PC-3 (cell line): ENCODE measurements around the gene PTPRN2. TPM values are rescaled to one million over a fixed set of nuclear protein-coding genes. Genes with fewer than 3 reads are reported as not detected.

Experiments
- ATAC-seq: fragments of 200-7000 bp; cut with Tn5 transposase; 2 replicates; pipeline ENCODE4 v1.9.1; 2020; ENCODE audit warnings: mild to moderate bottlenecking, moderate library complexity
- BruUV-seq: library from RNA; stranded (reverse); fragments of 400-500 nt; replicated peaks from 2 replicates; lab custom pipeline; 2021; lab: Mats Ljungman, UMichigan
- CTCF ChIA-PET: fragments of 300-600 bp; sonication (Branson Sonifier 250); formaldehyde crosslinking; loops from one replicate; lab custom pipeline; 2022; ENCODE audit warnings: antibody characterized with exemption; lab: Charles Lee
- POLR2A ChIA-PET: fragments of 300-600 bp; sonication (Branson Sonifier 250); formaldehyde crosslinking; loops from one replicate; lab custom pipeline; 2022; ENCODE audit warnings: antibody characterized with exemption; ENCODE audit not compliant: unreplicated experiment; lab: Charles Lee
- DNase-seq: peaks from one replicate; pipeline ENCODE4 v3.0.0-alpha.2; 2015
- H2AFZ ChIP-seq: fragments of 300-600 bp; sonication (generic); 2 replicates; pipeline ENCODE4 v1.6.0; 2016; ENCODE audit warnings: antibody characterized with exemption, low read length
- H3F3A ChIP-seq: fragments of 300-600 bp; sonication (generic); one replicate; pipeline ENCODE4 v1.6.0; 2017; ENCODE audit warnings: antibody characterized with exemption, low read length, control low read depth, mild to moderate bottlenecking; ENCODE audit not compliant: unreplicated experiment
- H3K27ac ChIP-seq: fragments of 300-600 bp; sonication (generic); 2 replicates; pipeline ENCODE4 v1.5.1; 2016; ENCODE audit warnings: mild to moderate bottlenecking, low read length
- H3K27me3 ChIP-seq: fragments of 300-600 bp; sonication (generic); 2 replicates; pipeline ENCODE4 v1.6.1; 2016; ENCODE audit warnings: low read length, mixed read lengths
- H3K36me3 ChIP-seq: fragments of 300-600 bp; sonication (generic); 2 replicates; pipeline ENCODE4 v1.6.1; 2016; ENCODE audit warnings: low read depth, mixed run types, low read length, mixed read lengths
- H3K4me1 ChIP-seq: fragments of 300-600 bp; sonication (generic); 2 replicates; pipeline ENCODE4 v1.5.1; 2016; ENCODE audit warnings: low read length; ENCODE audit not compliant: insufficient read depth
- H3K4me2 ChIP-seq: fragments of 300-600 bp; sonication (generic); 2 replicates; pipeline ENCODE4 v1.6.0; 2016; ENCODE audit warnings: low read length
- H3K4me3 ChIP-seq: fragments of 300-600 bp; sonication (generic); 2 replicates; pipeline ENCODE4 v1.5.1; 2016; ENCODE audit warnings: mild to moderate bottlenecking, low read length, mixed read lengths
- H3K79me2 ChIP-seq: fragments of 300-600 bp; sonication (generic); 2 replicates; pipeline ENCODE4 v1.6.1; 2017; ENCODE audit warnings: low read length, mixed read lengths
- H3K9ac ChIP-seq: fragments of 300-600 bp; sonication (generic); 2 replicates; pipeline ENCODE4 v1.6.0; 2016; ENCODE audit warnings: mild to moderate bottlenecking, low read length
- H3K9me2 ChIP-seq: fragments of 300-600 bp; sonication (generic); replicated peaks from 2 replicates; pipeline ENCODE4 v1.6.1; 2016; ENCODE audit warnings: mixed run types, low read length, mixed read lengths
- H3K9me3 ChIP-seq: fragments of 300-600 bp; sonication (generic); 2 replicates; pipeline ENCODE4 v1.6.1; 2016; ENCODE audit warnings: low read length, mixed read lengths
- H4K20me1 ChIP-seq: fragments of 300-600 bp; sonication (generic); 2 replicates; pipeline ENCODE4 v1.6.1; 2016; ENCODE audit warnings: low read length, mixed read lengths
- EZH2 ChIP-seq: fragments of 300-600 bp; sonication (generic); IDR thresholded peaks from one replicate; pipeline ENCODE4 v1.6.1; 2017; ENCODE audit warnings: antibody characterized with exemption, mild to moderate bottlenecking, low read length; ENCODE audit not compliant: unreplicated experiment
- EZH2phosphoT487 ChIP-seq: fragments of 300-600 bp; sonication (generic); IDR thresholded peaks from 2 replicates; pipeline ENCODE4 v1.6.1; 2018; ENCODE audit warnings: mild to moderate bottlenecking, antibody characterized with exemption, low read length, borderline replicate concordance
- intact Hi-C: fragments of 100-400 bp; cut with micrococcal nuclease; formaldehyde crosslinking; loops from 2 replicates; pipeline ENCODE4 v1.9.0; 2023
- total RNA-seq: library from RNA; depleted of rRNA; stranded (reverse); fragments of >200 nt; gene quantifications from 2 replicates; pipeline ENCODE4 v1.2.3, GENCODE V29; 2014
- TF ChIP-seq, protein P1 (sequence below): fragments of 300-600 bp; sonication (generic); conservative IDR thresholded peaks from 2 replicates; pipeline ENCODE4 v1.5.1; 2017; ENCODE audit warnings: antibody characterized with exemption, low read depth, mild to moderate bottlenecking, low read length

PTPRN2 gene
- total RNA-seq, 1 experiment from 2014 or later: 3.2 TPM

DNA sequence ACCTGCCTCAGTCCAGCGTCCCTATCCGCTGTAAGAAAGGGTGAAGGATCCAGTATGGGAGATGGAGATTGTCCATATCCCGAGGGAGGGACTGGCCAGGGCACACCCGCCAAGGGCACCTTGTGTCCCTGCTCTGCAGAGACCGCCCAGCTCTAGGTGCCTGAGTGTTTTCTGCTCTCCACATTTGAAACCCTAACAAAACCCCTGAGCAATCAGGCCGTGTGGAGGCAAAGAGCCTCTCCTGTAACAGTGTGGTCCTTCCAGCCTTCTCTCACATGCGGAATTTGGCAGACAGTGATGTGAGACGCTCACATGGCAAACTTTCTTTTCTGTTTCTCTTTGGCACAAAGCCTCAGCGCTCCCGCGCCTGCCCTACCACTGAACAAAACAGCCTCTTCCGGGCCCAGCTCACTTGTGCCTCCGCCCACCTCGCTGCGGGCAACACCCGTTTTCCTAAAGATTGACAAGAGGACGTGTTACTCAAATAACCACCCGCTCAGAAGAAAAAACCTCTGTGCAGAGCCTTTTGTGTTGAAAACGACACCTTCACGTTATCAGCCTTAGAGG, 736.0 kb downstream of the PTPRN2 start:
- H3K9me3 ChIP-seq: no peaks in the 10 kb centered on the region
- peak overlapping the region; percentile 70 for H2AFZ ChIP-seq
- H3K36me3 ChIP-seq: no peaks in the 10 kb centered on the region
- no peaks in the 10 kb centered on the region for H3K27me3 ChIP-seq
- H3K4me3 ChIP-seq: peak overlapping the region; percentile 58
- H3K79me2 ChIP-seq: no peaks in the 10 kb centered on the region
- ATAC-seq (peak; percentile 97), DNase-seq (peak; percentile 74)
- TF ChIP-seq, protein P1, sequence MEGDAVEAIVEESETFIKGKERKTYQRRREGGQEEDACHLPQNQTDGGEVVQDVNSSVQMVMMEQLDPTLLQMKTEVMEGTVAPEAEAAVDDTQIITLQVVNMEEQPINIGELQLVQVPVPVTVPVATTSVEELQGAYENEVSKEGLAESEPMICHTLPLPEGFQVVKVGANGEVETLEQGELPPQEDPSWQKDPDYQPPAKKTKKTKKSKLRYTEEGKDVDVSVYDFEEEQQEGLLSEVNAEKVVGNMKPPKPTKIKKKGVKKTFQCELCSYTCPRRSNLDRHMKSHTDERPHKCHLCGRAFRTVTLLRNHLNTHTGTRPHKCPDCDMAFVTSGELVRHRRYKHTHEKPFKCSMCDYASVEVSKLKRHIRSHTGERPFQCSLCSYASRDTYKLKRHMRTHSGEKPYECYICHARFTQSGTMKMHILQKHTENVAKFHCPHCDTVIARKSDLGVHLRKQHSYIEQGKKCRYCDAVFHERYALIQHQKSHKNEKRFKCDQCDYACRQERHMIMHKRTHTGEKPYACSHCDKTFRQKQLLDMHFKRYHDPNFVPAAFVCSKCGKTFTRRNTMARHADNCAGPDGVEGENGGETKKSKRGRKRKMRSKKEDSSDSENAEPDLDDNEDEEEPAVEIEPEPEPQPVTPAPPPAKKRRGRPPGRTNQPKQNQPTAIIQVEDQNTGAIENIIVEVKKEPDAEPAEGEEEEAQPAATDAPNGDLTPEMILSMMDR: no peak
- TF ChIP-seq EZH2phosphoT487: no peak
- no peak for TF ChIP-seq EZH2
- H3K27ac ChIP-seq: no peak overlapping the region
- no peaks in the 10 kb centered on the region for H3F3A ChIP-seq
- no peaks in the 10 kb centered on the region for H3K9me2 ChIP-seq
- intact Hi-C loops: no loop called here
- H3K4me1 ChIP-seq: no peaks in the 10 kb centered on the region; the same call in 1 of the 2 replicates
- no TSS peak for BruUV-seq
- peak overlapping the region; percentile 80 for H3K4me2 ChIP-seq
- ChIA-PET POLR2A (no interaction called here), CTCF (no interaction called here)
- H4K20me1 ChIP-seq: no peaks in the 10 kb centered on the region
- H3K9ac ChIP-seq: peak overlapping the region; percentile 18

DNA sequence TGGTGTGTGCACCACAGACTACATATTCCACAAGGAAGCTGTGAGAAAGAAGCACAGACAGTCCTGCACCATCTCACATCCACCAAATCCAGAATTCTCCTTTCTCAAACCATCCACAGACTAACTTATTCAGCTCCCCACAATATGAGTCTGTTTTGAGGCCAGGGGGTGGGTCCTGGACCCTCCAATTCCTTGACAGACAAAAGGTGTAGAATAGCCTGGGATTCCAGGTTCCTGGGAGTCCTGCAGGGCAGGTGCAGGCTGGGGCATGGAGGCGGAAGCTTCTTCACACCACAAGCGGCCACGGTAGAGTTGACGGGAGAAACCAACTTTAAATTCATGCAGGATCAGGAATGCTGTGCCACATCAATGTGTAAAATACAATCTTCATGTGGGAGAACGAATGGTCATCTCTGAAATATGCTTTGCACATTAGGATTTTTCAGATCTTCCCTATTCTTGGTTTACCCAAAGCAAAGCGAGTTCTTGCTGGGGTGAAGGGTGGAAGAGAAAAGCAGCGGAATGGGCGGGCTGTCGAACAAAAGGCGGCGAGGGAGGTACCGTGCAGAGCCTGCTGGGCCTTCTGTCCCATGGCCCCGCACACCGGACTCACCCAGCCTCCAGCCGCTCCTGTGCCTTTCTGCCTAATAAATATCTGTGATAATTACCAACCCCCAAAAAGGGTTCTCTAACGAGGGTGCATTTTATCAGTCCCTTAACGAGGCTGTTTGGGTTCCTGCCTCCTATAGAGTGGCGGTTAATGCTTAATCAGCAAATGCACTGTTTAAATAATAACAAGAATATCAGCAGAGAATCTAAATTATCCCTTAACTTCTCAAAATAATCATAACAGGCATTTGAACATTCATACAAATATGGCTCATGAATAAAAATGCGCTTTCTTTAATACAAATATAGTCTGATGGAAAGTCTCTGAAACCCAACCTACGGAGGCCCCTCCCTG, 736.9 kb downstream of the PTPRN2 start:
- H3K4me2 ChIP-seq: peak overlapping the region; percentile 80
- intact Hi-C loops: no loop called here
- CTCF ChIA-PET: no interaction called here

More for the DNA sequence above, 736.9 kb downstream of the PTPRN2 start:
- Histone ChIP-seq H3K36me3 (no peaks in the 10 kb centered on the region), H3F3A (no peaks in the 10 kb centered on the region), H3K9me3 (no peaks in the 10 kb centered on the region), H3K27me3 (no peaks in the 10 kb centered on the region), H3K27ac (no peak overlapping the region), H3K9me2 (no peaks in the 10 kb centered on the region), H3K9ac (no peak overlapping the region), H2AFZ (peak overlapping the region; percentile 70), H4K20me1 (no peaks in the 10 kb centered on the region), H3K79me2 (no peaks in the 10 kb centered on the region), H3K4me1 (peaks cover 2% of the 10 kb centered on the region), H3K4me3 (peak overlapping the region; percentile 58)
- TF ChIP-seq, protein P1: no peak
- no peak for TF ChIP-seq EZH2phosphoT487
- TF ChIP-seq EZH2: no peak
- ATAC-seq (no peak), DNase-seq (no peak)
- no TSS peak for BruUV-seq
- POLR2A ChIA-PET: no interaction called here
